Measurements from ENCODE around the gene LCN6.
"Not testable (repeated sequence)": the region's sequence is repeated elsewhere in the genome, so short reads cannot be mapped to it uniquely, and the experiment has no call there.

LCN6 gene

GRCh38 chr9:136714096-136714892 lies 34.0 kb downstream of the LCN6 start:
- H3K4me1 Mint-ChIP-seq, result peaks cover 24 to 47% of the 10 kb centered on the region in 2 donors
- H3K27ac Mint-ChIP-seq, result peak overlapping the region; percentile 83
- H3K27me3 Mint-ChIP-seq, result peaks cover 0 to 4% of the 10 kb centered on the region in 2 donors

GRCh38 chr9:136713550-136713949 lies 34.8 kb downstream of the LCN6 start:
- Mint-ChIP-seq H3K36me3 (no peaks in the 10 kb centered on the region), H3K9me3 (no peaks in the 10 kb centered on the region), H3K4me3 (peak overlapping the region; percentile 61 to 81), H3K27ac (peak overlapping the region; percentile 67), H3K4me1 (peaks cover 21 to 40% of the 10 kb centered on the region in 2 donors), H3K27me3 (peaks cover 0 to 4% of the 10 kb centered on the region in 2 donors)
- ATAC-seq (replicated peaks) (peak in 1 of 2 donors; percentile 15), DNase-seq (no peak)

More at GRCh38 chr9:136714096-136714892, 34.0 kb downstream of the LCN6 start:
- no peak for DNase-seq
- H3K36me3 Mint-ChIP-seq, result no peaks in the 10 kb centered on the region
- H3K9me3 Mint-ChIP-seq, result no peaks in the 10 kb centered on the region
- ATAC-seq (replicated peaks), result no peak
- H3K4me3 Mint-ChIP-seq, result peak overlapping the region in 1 of 2 donors; percentile 33

- Mint-ChIP-seq H3K4me1 (peaks cover 17 to 35% of the 10 kb centered on the region in 2 donors), H3K9me3 (no peaks in the 10 kb centered on the region), H3K4me3 (peak overlapping the region; percentile 61 to 81), H3K36me3 (no peaks in the 10 kb centered on the region), H3K27me3 (peaks cover 0 to 4% of the 10 kb centered on the region in 2 donors), H3K27ac (peak overlapping the region; percentile 67)
- no peak for ATAC-seq (replicated peaks)
- DNase-seq, result no peak
Measured at GRCh38 chr9:136712690-136713544, 35.4 kb downstream of the LCN6 start.

- ATAC-seq (replicated peaks), result peak; percentile 46 to 52
- H3K4me1 Mint-ChIP-seq, result peaks cover 17 to 35% of the 10 kb centered on the region in 2 donors
- peak within 1 kb of the TSS; percentile 73 to 84 for H3K4me3 Mint-ChIP-seq
- H3K9me3 Mint-ChIP-seq, result no peaks in the 10 kb centered on the region
- peak within 1 kb of the TSS; percentile 81 for H3K27ac Mint-ChIP-seq
- no peaks in the 10 kb centered on the region for H3K36me3 Mint-ChIP-seq
- peaks cover 0 to 4% of the 10 kb centered on the region in 2 donors for H3K27me3 Mint-ChIP-seq
- DNase-seq, result no peak
Measured at GRCh38 chr9:136711751-136712689, 36.3 kb downstream of the LCN6 start, which contains the start of gene DIPK1B. Gene DIPK1B (plus strand): TSS chr9:136712572. CDS start chr9:136712666, 94 bp downstream.

- not testable (repeated sequence) for H3K9me3 Mint-ChIP-seq; H3K27me3 Mint-ChIP-seq; H3K36me3 Mint-ChIP-seq; ATAC-seq (replicated peaks); DNase-seq
- peak overlapping the region; percentile 59 for H3K27ac Mint-ChIP-seq
- peak overlapping the region; percentile 29 to 84 for H3K4me3 Mint-ChIP-seq
- H3K4me1 Mint-ChIP-seq, result peaks cover 17 to 35% of the 10 kb centered on the region in 2 donors
Measured at GRCh38 chr9:136711219-136711648, 37.1 kb downstream of the LCN6 start.

GRCh38 chr9:136710543-136710942 lies 37.8 kb downstream of the LCN6 start:
- no peak overlapping the region for H3K4me3 Mint-ChIP-seq
- no peaks in the 10 kb centered on the region for H3K9me3 Mint-ChIP-seq
- H3K27me3 Mint-ChIP-seq, result peaks cover 0 to 7% of the 10 kb centered on the region in 2 donors
- ATAC-seq (replicated peaks) (no peak), DNase-seq (no peak)
- H3K36me3 Mint-ChIP-seq, result no peaks in the 10 kb centered on the region
- H3K27ac Mint-ChIP-seq, result no peak overlapping the region
- H3K4me1 Mint-ChIP-seq, result peaks cover 15 to 33% of the 10 kb centered on the region in 2 donors

GRCh38 chr9:136709454-136710109 lies 38.7 kb downstream of the LCN6 start:
- Mint-ChIP-seq H3K4me1 (peaks cover 18 to 31% of the 10 kb centered on the region in 2 donors), H3K27me3 (peaks cover 0 to 7% of the 10 kb centered on the region in 2 donors), H3K4me3 (no peak overlapping the region), H3K36me3 (no peaks in the 10 kb centered on the region), H3K9me3 (no peaks in the 10 kb centered on the region), H3K27ac (no peak overlapping the region)
- DNase-seq (no peak), ATAC-seq (replicated peaks) (no peak)

GRCh38 chr9:136707849-136708517 lies 40.3 kb downstream of the LCN6 start:
- no peak overlapping the region for H3K27ac Mint-ChIP-seq
- no peak overlapping the region for H3K4me3 Mint-ChIP-seq
- H3K9me3 Mint-ChIP-seq, result no peaks in the 10 kb centered on the region
- peaks cover 10 to 22% of the 10 kb centered on the region in 2 donors for H3K4me1 Mint-ChIP-seq
- H3K36me3 Mint-ChIP-seq, result no peaks in the 10 kb centered on the region
- DNase-seq (no peak), ATAC-seq (replicated peaks) (no peak)
- H3K27me3 Mint-ChIP-seq, result peaks cover 0 to 7% of the 10 kb centered on the region in 2 donors

GRCh38 chr9:136707011-136707410 lies 41.3 kb downstream of the LCN6 start:
- no peak overlapping the region for H3K4me3 Mint-ChIP-seq
- no peak overlapping the region for H3K27ac Mint-ChIP-seq
- no peaks in the 10 kb centered on the region for H3K9me3 Mint-ChIP-seq
- ATAC-seq (replicated peaks) (no peak), DNase-seq (no peak)
- H3K36me3 Mint-ChIP-seq, result no peaks in the 10 kb centered on the region
- H3K27me3 Mint-ChIP-seq, result peaks cover 0 to 7% of the 10 kb centered on the region in 2 donors
- H3K4me1 Mint-ChIP-seq, result peaks cover 17 to 31% of the 10 kb centered on the region in 2 donors

GRCh38 chr9:136705564-136705963 lies 42.8 kb downstream of the LCN6 start:
- H3K27ac Mint-ChIP-seq, result no peak overlapping the region
- no peak for DNase-seq
- H3K4me3 Mint-ChIP-seq, result no peak overlapping the region
- no peaks in the 10 kb centered on the region for H3K9me3 Mint-ChIP-seq
- H3K4me1 Mint-ChIP-seq, result peaks cover 26 to 40% of the 10 kb centered on the region in 2 donors
- H3K27me3 Mint-ChIP-seq, result peaks cover 0 to 7% of the 10 kb centered on the region in 2 donors
- H3K36me3 Mint-ChIP-seq, result no peaks in the 10 kb centered on the region
- ATAC-seq (replicated peaks), result no peak

- H3K4me1 Mint-ChIP-seq, result peaks cover 29 to 46% of the 10 kb centered on the region in 2 donors
- H3K36me3 Mint-ChIP-seq; ATAC-seq (replicated peaks); H3K27ac Mint-ChIP-seq; H3K4me3 Mint-ChIP-seq; H3K9me3 Mint-ChIP-seq; DNase-seq; H3K27me3 Mint-ChIP-seq: not testable (repeated sequence)
Measured at GRCh38 chr9:136704741-136705140, 43.6 kb downstream of the LCN6 start.

GRCh38 chr9:136703276-136703860 lies 45.0 kb downstream of the LCN6 start:
- H3K36me3 Mint-ChIP-seq, result no peaks in the 10 kb centered on the region
- peaks cover 29 to 52% of the 10 kb centered on the region in 2 donors for H3K4me1 Mint-ChIP-seq
- H3K9me3 Mint-ChIP-seq, result no peaks in the 10 kb centered on the region
- peak overlapping the region; percentile 76 for H3K27ac Mint-ChIP-seq
- H3K4me3 Mint-ChIP-seq, result peak overlapping the region in 1 of 2 donors; percentile 37
- ATAC-seq (replicated peaks) (peak in 1 of 2 donors; percentile 17), DNase-seq (no peak)
- H3K27me3 Mint-ChIP-seq, result peaks cover 0 to 3% of the 10 kb centered on the region in 2 donors
